Measurements from ENCODE around the gene TARBP1. TPM values are rescaled to one million over a fixed set of nuclear protein-coding genes. Genes with fewer than 3 reads are reported as not detected.

The TARBP1 gene
- total RNA-seq, 2 donors from 2014 or later = 19.6 to 23.1 TPM

DNA sequence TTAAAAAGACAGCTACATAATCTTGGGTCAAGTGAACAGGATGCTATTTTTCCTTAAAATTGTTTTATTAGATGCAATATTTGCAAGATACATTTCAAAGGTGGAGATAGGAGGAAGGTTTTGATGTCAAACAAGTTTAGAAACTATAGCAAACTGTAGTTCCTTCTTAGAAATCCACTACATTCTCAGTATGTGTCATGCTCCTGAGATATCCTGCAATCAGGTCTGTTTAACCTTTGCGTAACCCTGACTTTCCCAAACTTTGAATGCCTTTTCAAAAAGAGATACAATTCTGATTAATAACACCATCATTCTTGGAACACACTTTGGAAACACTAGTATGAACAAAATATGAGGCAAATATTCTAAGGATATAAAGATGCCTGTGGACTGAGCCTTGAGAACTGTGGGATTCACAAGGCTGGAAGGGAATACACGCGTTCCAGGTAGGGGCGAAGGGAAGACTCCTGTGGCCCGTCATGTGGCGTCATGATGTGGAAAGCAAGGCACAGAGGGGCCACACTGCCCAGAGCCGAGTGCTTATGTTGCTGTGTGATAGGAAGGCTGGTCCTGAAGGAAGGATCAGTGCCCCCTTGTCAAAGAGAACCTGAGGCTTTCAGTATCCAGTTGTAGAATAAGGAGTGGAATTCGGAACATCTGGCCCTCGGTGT is 19.6 kb upstream of the TARBP1 start:
- no peaks in the 10 kb centered on the region for H3K27me3 ChIP-seq

DNA sequence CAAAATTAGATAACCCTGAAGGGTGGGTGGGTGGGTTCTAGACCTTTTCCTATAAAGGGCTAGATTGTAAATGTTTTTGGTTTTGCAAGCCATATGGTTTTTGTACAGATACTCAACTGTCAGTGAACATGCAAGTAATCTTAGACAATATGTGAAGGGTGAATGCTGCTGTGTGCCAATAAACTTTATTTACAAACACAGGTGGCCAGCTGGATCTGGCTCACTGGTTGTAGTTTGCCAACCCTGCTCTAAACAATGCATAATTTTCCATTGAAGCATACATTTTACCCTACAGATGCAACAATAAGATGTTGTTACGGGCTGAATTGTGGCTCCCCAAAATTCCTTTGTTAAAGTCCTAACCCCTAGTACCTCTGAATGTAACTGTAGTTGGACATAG is 18.6 kb upstream of the TARBP1 start:
- no peak overlapping the region for H3K27ac ChIP-seq
- no peak for DNase-seq
- intact Hi-C loops (cut with DNase I) = loop anchor here (10.0 kb wide), 1 partner anchor 487 kb away; no protein-coding TSS in a partner anchor
- H3K9me3 ChIP-seq = no peaks in the 10 kb centered on the region
- TF ChIP-seq, protein P1, sequence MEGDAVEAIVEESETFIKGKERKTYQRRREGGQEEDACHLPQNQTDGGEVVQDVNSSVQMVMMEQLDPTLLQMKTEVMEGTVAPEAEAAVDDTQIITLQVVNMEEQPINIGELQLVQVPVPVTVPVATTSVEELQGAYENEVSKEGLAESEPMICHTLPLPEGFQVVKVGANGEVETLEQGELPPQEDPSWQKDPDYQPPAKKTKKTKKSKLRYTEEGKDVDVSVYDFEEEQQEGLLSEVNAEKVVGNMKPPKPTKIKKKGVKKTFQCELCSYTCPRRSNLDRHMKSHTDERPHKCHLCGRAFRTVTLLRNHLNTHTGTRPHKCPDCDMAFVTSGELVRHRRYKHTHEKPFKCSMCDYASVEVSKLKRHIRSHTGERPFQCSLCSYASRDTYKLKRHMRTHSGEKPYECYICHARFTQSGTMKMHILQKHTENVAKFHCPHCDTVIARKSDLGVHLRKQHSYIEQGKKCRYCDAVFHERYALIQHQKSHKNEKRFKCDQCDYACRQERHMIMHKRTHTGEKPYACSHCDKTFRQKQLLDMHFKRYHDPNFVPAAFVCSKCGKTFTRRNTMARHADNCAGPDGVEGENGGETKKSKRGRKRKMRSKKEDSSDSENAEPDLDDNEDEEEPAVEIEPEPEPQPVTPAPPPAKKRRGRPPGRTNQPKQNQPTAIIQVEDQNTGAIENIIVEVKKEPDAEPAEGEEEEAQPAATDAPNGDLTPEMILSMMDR (IDR thresholded peaks at IDR 0.05) = no peak
- H3K4me3 ChIP-seq = no peak overlapping the region
- no peaks in the 10 kb centered on the region for H3K4me1 ChIP-seq
- H3K9ac ChIP-seq (ENCODE audit: low read depth in 2 of 2, low read length in 2 of 2) = no peak overlapping the region
- H3K27me3 ChIP-seq = no peaks in the 10 kb centered on the region
- H3K36me3 ChIP-seq = no peaks in the 10 kb centered on the region

More for the DNA sequence above, 19.6 kb upstream of the TARBP1 start:
- no peak for DNase-seq
- Histone ChIP-seq H3K9me3 (no peaks in the 10 kb centered on the region), H3K36me3 (no peaks in the 10 kb centered on the region), H3K9ac (ENCODE audit: low read depth in 2 of 2, low read length in 2 of 2) (peak overlapping the region in 1 of 2 donors; percentile 19), H3K27ac (peak overlapping the region; percentile 41), H3K4me1 (no peaks in the 10 kb centered on the region), H3K4me3 (no peak overlapping the region)
- intact Hi-C loops (cut with DNase I) = loop anchor here (10.0 kb wide), 1 partner anchor 486 kb away; no protein-coding TSS in a partner anchor
- TF ChIP-seq, protein P1 (IDR thresholded peaks at IDR 0.05) = no peak

DNA sequence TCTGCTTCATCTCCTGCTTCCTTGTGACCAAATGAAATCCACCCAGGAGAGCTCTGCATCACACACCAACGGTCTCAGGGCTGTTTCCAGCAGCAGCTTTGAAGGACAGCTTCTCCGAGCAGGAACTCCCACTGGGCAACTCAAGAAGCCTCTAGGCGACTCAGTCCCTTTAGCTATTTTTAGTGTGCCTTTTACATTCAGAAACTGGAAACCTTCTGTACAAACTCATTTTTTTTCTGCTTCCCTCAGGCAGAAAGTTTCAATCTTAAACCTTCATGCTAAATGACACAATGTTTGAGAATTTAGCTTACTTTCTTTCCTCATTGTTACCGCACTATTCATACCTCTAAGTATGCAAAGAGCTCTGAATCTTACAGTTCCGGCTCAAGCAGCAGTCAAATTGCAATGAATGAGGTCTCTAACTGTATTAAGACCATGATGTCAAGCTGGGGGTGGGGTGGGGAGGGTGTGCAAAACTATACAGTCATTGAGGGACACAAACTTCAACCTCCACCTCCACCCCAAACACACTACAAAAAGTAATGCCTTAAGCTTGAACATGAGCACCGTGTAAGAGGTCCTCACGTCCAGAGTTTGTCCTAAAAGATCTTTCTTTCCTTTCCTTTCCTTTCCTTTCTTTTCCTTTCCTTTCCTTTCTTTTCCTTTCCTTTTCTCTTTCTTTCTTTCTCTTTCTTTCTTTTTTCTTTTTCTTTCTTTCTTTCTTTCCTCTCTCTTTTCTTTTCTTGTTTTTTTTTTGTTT is 16.4 kb upstream of the TARBP1 start:
- DNase-seq = no peak
- intact Hi-C loops (cut with DNase I) = loop anchor here (10.0 kb wide), 1 partner anchor 489 kb away; no protein-coding TSS in a partner anchor

DNA sequence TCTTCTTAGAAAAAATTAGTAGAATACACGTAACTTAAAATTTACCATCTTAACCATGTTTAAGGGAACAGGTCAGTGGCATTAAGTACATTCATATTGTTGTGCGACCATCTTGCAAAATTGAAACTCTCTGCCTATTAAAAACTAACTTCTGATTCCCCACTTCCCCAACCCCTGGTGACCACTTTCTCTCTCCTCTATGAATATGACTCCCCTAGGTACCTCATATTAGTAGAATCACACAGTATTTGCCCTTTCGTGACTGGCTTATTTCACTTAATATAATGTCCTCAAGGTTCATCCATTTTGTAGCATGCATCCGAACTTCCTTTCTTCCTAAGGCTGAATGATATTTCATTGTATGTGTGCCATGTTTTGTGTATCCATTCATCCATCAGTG is 15.1 kb upstream of the TARBP1 start:
- no peaks in the 10 kb centered on the region for H3K4me1 ChIP-seq
- intact Hi-C loops (cut with DNase I) = loop anchor here (5.0 to 10.0 kb wide), 2 partner anchors 491 to 598 kb away; no protein-coding TSS in a partner anchor
- TF ChIP-seq, protein P1 (IDR thresholded peaks at IDR 0.05) = no peak

More for the DNA sequence above, 16.4 kb upstream of the TARBP1 start:
- no peaks in the 10 kb centered on the region for H3K27me3 ChIP-seq
- H3K36me3 ChIP-seq = no peaks in the 10 kb centered on the region
- H3K27ac ChIP-seq = no peak overlapping the region
- H3K4me3 ChIP-seq = no peak overlapping the region
- TF ChIP-seq, protein P1 (IDR thresholded peaks at IDR 0.05) = no peak
- H3K4me1 ChIP-seq = no peaks in the 10 kb centered on the region
- no peak overlapping the region for H3K9ac ChIP-seq (ENCODE audit: low read depth in 2 of 2, low read length in 2 of 2)
- no peaks in the 10 kb centered on the region for H3K9me3 ChIP-seq

DNA sequence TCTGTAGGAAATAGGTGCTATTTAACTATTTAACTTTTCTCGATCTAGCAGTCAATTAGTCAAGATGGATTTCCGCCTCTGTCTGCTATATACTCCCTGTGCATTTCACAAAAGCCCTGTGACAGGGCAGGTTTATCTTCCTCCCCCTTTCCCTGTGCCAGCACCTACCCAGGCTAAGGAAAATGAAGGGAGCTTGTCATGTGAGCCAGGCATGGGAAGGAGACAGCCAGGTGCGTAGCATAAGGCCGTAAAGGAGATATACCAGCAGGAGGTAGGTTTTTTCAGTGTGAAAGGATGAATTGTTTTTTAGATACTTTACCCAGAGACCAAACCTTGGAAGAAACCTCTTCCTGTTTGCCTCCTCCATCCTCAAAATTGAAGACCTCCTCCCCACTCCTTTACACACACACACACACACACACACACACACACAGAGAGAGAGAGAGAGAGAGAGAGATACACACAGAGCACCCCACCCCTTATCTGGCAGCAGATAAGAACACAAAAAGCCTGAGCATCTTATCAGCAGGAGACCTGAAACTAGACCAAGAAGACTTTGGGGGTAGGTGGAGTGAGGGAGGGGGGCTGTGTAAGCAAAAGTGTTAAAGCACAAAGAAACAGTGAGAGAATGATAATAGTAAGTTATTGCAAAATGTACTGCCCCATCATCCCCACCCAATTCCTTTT is 12.0 kb upstream of the TARBP1 start:
- H3K27me3 ChIP-seq = no peaks in the 10 kb centered on the region
- TF ChIP-seq, protein P1 (IDR thresholded peaks at IDR 0.05) = no peak
- no peak overlapping the region for H3K27ac ChIP-seq
- H3K4me3 ChIP-seq = no peak overlapping the region
- intact Hi-C loops (cut with DNase I) = loop anchor here (5.0 to 10.0 kb wide), 2 partner anchors 494 to 601 kb away; no protein-coding TSS in a partner anchor
- no peaks in the 10 kb centered on the region for H3K9me3 ChIP-seq
- H3K4me1 ChIP-seq = no peaks in the 10 kb centered on the region
- no peak overlapping the region for H3K9ac ChIP-seq (ENCODE audit: low read depth in 2 of 2, low read length in 2 of 2)
- no peak for DNase-seq
- H3K36me3 ChIP-seq = no peaks in the 10 kb centered on the region

More for the DNA sequence above, 15.1 kb upstream of the TARBP1 start:
- no peaks in the 10 kb centered on the region for H3K36me3 ChIP-seq
- DNase-seq = no peak
- no peaks in the 10 kb centered on the region for H3K9me3 ChIP-seq
- no peak overlapping the region for H3K27ac ChIP-seq
- H3K27me3 ChIP-seq = no peaks in the 10 kb centered on the region
- H3K9ac ChIP-seq (ENCODE audit: low read depth in 2 of 2, low read length in 2 of 2) = no peak overlapping the region
- no peak overlapping the region for H3K4me3 ChIP-seq
